ENCODE data around the gene GALNT10. TPM values are rescaled to one million over a fixed set of nuclear protein-coding genes. Genes with fewer than 3 reads are reported as not detected.

GALNT10 gene
- polyA plus RNA-seq, 4 donors: 27.6 to 30.1 (median 28.5) TPM

DNA sequence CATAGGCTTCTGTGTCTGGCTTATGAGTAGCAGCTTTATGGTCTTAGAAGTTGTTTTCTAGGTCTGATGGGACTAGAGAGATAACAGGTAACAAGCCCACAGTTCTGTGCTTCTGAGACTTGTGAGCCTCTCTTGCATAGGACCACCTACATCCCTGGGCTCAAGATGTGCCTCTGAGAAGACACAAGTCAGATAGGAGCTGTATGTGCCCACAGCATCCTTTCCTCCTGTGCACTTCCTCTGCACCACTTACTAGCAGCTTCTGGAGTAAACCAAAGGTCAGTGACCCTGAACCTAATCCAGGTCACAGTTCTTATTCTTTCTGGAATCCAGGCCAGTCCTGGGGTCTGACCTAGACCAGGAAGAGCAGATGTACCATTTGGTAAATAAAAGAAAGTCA, 40.0 kb downstream of the GALNT10 start:
- no peak for DNase-seq (ENCODE audit: low read depth in 4 of 4, low spot score in 3 of 4)

GRCh38 chr5:154234551-154234950, 44.0 kb downstream of the GALNT10 start:
- no peak for DNase-seq (ENCODE audit: low read depth in 4 of 4, low spot score in 3 of 4)

- DNase-seq (ENCODE audit: low read depth in 4 of 4, low spot score in 3 of 4): no peak
Observed at GRCh38 chr5:154236011-154236410, 45.5 kb downstream of the GALNT10 start.

DNA sequence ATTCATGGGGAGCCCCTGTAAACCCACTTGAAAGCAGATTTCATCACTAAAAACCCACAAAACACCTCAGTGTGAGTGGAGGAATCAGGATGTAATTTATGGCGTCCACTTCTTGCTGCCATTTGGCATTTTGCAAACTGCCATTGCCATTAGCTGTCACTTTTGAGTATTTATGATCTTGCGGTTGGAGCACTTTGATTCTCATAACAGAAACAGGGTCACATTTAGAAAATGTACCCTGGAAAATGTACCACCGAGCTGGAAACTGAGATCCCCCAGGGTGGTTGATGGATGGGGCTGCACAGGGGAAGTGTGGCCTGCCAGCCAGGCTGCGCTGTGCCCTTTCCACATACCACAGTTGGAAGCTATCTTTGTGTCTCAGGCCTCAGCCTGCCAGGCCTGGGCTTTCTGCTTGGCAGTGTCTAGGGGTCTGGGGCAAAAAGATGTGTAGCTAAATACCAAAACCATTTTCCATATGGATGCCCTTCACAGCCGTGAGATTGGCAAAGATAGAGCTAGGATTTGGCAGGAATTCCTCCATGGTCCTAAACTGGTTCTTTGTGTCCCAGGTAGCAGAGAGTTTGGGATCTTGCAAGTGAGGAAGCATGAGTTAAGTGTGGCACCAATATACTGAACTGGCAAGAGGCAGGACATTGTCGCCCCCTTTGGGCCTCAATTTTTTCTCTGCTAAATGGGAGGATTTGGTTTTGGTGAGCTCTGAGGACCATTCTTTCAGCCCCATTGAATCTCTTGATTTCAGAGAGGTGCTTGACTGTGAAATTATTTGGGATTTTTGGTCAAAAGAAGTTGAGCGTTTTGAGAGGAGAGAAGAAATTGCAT, 46.2 kb downstream of the GALNT10 start:
- DNase-seq (ENCODE audit: low read depth in 4 of 4, low spot score in 3 of 4): no peak

- DNase-seq (ENCODE audit: low read depth in 4 of 4, low spot score in 3 of 4): no peak
Observed at GRCh38 chr5:154237376-154237743, 46.8 kb downstream of the GALNT10 start.

GRCh38 chr5:154237946-154238345, 47.4 kb downstream of the GALNT10 start:
- no peak for DNase-seq (ENCODE audit: low read depth in 4 of 4, low spot score in 3 of 4)

- no peak for DNase-seq (ENCODE audit: low read depth in 4 of 4, low spot score in 3 of 4)
Observed at GRCh38 chr5:154238776-154239481, 48.4 kb downstream of the GALNT10 start.

DNA sequence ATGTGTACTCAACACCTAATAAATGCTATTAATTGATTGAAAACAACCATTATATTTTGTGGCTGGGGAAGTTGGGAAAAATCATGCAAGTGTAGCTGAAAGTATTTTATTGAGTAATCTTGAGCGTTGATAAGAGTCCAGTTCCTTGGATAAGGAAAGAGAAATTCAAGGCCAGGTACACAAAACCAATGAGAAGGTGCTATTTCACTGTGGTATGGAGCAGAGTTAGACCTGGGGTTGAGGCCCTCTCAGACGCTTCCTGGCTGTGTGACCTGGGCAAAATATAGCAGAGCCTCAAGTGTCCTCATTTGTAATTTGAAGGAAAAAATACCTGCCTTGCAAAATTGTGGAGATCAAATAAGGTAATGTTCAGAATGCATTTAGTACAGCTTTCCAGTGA, 50.1 kb downstream of the GALNT10 start:
- DNase-seq (ENCODE audit: low read depth in 4 of 4, low spot score in 3 of 4): no peak

GRCh38 chr5:154241021-154241420, 50.5 kb downstream of the GALNT10 start:
- no peak for DNase-seq (ENCODE audit: low read depth in 4 of 4, low spot score in 3 of 4)

GRCh38 chr5:154242442-154242841, 51.9 kb downstream of the GALNT10 start:
- DNase-seq (ENCODE audit: low read depth in 4 of 4, low spot score in 3 of 4): no peak

DNA sequence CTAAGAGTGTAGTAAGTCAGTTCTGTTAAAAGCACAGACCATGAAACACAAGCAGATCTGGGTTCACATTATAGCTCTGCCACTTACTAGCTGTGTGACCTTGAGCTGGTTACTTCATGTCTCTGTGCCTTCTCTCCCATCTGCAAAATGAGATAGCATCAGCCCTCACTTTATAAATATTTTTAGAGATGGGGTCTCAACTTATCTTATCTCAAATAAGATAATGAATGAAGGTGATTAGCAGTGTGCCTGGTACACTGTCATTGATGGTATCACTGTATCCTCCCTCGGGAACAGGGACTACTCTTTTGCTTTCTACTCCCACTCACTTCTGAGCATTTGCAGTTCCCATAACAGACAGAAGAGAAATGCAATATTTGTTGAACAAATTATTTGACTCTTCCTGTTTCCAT, 52.4 kb downstream of the GALNT10 start:
- no peak for DNase-seq (ENCODE audit: low read depth in 4 of 4, low spot score in 3 of 4)

DNA sequence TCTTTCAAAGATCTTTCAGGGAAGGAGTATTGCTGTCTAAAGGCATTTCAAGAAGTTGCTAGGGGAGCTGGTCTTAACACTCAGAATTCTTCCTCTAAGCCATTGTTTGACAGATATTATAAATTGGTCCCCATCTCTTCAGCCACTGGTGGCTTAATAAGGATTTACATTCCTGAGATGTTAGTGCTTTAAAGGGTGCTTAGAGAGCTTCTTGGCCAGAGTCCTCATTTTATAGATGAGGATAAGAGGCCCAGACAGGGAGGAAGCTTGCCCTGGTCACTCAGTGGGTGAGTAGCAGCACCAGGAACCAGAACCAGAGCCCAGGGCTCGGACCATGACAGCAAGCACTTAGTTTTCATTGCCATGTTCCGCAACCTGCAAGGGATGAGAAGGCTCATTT, 53.2 kb downstream of the GALNT10 start:
- DNase-seq (ENCODE audit: low read depth in 4 of 4, low spot score in 3 of 4): no peak

DNA sequence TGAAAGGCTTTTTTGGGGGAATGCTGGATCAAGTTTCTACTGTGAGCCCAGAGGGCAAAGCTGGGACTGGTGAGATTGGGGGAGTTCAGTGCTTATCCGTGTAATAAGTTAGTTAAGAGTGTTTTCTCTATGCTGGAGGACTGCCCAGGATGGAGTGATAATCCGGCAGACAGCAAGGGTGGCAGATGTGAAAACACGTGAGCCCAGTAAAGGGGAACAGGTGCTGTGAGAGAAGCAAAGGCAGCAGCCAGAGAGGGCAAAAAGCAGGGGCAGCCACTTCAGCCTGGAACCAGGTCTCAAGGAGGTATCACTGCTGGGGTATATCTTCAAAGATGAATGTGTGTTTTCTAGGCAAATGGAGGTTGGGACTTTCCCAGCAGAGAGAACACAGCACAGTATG, 53.9 kb downstream of the GALNT10 start:
- DNase-seq (ENCODE audit: low read depth in 4 of 4, low spot score in 3 of 4): no peak

GRCh38 chr5:154248691-154249090, 58.2 kb downstream of the GALNT10 start:
- DNase-seq (ENCODE audit: low read depth in 4 of 4, low spot score in 3 of 4): no peak

DNA sequence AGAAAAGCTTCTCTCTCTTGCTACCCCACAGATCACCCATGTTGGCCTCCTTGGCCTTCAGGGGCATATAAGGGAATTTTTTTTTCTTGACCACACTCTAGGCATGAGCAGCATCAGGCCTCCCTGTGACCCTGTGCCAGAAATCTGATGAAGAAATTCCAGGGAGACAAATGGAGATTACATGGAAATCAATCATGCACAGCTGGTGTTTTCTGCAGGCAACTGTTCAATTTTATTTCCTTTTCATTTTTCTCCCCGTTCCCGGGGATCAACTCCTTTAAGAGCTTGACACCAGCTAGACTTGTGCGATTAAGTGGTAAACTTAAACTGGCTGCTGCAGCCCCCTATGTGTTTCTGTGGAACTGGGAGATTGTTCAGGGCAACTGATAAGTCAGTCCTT, 59.3 kb downstream of the GALNT10 start:
- DNase-seq (ENCODE audit: low read depth in 4 of 4, low spot score in 3 of 4): no peak

DNA sequence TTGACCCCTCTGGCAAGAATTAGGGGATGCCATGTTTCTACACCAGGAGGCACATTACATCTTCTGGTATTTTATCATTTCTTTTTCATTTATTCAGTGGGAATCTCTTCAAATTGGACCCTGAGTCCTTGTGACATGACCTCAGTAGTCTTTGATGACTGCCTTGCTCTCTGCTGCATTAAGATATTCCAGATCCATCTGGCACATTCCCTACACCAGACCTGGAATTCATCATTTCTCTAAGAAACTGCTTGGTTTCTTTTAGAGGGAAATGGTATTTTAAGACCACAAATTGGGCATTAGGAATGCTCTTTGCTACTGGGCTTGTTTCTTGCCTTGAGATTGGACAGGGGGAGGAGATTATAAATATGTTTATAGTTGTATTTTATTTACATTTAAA, 61.0 kb downstream of the GALNT10 start:
- DNase-seq (ENCODE audit: low read depth in 4 of 4, low spot score in 3 of 4): no peak

DNA sequence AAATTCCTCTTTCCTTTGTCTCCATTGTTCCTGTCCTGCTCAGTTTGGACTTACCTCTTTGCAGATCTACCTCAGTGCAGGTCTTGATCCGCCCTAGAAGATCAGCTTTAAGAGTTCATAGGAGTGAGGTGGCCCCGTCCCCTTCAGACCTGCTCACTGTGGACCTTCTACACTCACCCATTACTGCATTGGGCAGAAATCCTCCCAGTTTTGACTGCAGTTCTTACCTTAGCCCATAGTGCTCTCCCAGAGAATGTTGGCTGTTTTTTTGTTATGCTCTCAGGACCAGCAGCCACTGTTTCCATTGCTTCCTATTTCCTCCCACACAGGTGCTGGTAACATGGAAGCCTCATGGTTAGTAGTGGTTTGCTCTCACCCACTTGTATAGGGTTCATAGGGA, 63.3 kb downstream of the GALNT10 start:
- DNase-seq (ENCODE audit: low read depth in 4 of 4, low spot score in 3 of 4): no peak

GRCh38 chr5:154254896-154255295, 64.4 kb downstream of the GALNT10 start:
- no peak for DNase-seq (ENCODE audit: low read depth in 4 of 4, low spot score in 3 of 4)

DNA sequence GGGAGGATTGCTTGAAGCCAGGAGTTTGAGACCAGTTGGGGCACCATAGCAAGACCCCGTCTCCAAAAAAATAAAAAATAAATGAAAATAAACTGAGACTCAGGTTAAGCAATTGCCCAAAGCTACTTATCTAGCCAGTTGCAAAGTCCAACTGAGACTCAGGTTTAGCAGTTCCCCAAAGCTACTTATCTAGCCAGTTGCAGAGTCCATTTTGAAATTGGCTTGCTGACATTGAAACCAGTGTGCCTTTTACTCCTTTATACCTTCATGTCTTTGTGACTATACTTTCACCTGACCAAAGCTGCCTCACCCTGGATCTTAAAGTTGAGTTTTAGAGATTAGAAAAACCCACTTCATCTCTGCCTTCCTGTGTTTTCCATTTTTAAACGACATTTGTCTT, 66.5 kb downstream of the GALNT10 start:
- no peak for DNase-seq (ENCODE audit: low read depth in 4 of 4, low spot score in 3 of 4)

- DNase-seq (ENCODE audit: low read depth in 4 of 4, low spot score in 3 of 4): no peak
Observed at GRCh38 chr5:154258531-154259217, 68.1 kb downstream of the GALNT10 start.

GRCh38 chr5:154260224-154260927, 69.8 kb downstream of the GALNT10 start:
- DNase-seq (ENCODE audit: low read depth in 4 of 4, low spot score in 3 of 4): no peak
